HG03039 (cell line): Measurements from ENCODE around the gene LTB4R.

Experiments
- ATAC-seq: cut with Tn5 transposase; IDR thresholded peaks from one replicate; pipeline ENCODE4 v1.9.1; 2021; ENCODE audit warnings: mild to moderate bottlenecking, moderate library complexity; ENCODE audit not compliant: unreplicated experiment

LTB4R gene

DNA sequence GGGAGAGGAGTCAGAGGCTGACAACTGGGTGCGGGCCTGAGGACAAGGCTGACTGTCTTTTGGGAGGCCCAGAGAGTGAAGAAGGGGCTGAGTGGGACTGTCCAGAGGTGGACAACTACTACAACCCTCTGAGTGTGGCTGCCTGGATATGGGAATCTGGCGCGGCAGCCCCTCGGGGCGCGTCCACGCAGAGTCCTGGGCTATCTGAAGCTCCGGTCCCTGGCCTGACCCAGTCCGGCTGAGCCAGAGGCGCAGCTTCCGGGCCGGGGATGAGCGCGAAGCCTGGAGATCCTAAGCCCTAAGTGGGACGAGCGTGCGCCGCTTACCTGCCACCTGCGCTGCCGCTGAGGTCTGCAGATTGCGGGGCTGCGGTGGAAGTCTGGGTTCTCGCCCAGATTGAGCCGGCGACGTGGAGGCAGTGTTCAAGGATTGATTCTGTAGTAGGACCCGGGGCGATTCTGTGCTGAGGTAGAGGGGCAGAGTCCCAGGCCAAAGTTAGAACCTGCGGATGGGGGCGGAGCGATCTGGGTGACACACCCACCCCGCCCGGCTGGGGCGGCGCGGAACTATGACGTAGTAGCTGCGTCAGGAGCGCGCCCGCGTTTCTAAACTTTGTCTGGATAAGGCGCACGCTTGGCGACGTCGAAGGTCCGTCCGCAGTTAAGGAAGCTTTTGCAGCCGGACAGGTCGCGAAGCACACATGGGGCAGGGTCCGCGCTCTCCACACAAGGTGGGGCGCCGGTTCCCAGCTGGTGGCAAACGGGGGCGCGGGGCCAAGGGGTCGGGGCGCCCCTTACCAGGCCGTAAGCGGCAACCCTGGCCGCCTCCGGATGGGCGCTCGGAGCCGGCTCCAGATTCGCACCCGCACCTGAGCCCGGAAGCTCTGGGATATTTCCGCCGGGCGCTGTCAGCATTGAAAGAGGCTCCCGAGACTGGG lies 11.8 kb upstream of the LTB4R start, which contains the start of the genes DHRS1 and NOP9:
Gene DHRS1, minus strand, starts transcription at position 526 of the 937 bp plus-strand sequence. CDS start 674 bp downstream, outside the sequence.
Gene NOP9, plus strand, starts transcription at position 596 of the 937 bp plus-strand sequence. Its CDS starts 105 bp downstream, at position 701.
- peak; percentile 59 for ATAC-seq

- ATAC-seq, result no peak
Observed at GRCh38 chr14:24300326-24300980, 10.8 kb upstream of the LTB4R start.

DNA sequence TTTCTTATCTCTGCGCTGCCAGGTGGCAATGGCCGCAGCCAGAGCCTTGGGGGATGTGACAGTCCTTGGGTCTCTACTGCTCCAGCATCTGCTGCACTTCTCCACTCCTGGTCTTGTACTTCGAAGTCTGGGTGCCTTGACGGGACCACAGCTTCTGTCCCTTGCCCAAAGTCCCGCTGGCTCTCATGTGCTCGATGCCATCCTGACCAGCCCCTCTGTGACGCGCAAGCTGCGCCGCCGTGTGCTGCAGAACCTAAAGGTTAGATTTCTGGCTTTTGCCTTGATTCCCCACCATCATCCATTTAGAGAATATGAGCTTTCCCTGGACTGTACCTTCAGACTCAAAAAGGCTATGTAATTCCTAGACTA lies 7.3 kb upstream of the LTB4R start:
- ATAC-seq, result no peak

DNA sequence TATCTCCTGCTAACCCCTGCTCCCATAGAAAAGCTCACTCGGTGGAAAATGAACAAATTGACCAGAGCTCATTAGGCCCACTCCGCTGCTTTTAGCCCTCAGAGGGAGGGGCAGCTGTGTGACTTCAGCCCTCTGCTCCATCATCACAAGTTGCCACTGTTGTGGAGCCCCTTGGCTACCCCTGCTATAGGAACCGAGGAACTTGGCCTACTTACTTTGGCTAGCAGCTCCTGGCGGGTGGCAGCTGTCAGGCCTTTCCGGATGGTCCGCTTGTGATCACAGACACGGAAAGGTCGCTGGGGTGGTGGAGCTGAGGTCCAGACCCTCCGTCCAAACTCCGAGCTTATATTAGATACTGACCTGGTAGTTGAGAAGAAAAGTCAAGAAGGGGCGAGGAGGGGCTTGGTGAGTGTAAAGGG lies 4.1 kb upstream of the LTB4R start:
- no peak for ATAC-seq

DNA sequence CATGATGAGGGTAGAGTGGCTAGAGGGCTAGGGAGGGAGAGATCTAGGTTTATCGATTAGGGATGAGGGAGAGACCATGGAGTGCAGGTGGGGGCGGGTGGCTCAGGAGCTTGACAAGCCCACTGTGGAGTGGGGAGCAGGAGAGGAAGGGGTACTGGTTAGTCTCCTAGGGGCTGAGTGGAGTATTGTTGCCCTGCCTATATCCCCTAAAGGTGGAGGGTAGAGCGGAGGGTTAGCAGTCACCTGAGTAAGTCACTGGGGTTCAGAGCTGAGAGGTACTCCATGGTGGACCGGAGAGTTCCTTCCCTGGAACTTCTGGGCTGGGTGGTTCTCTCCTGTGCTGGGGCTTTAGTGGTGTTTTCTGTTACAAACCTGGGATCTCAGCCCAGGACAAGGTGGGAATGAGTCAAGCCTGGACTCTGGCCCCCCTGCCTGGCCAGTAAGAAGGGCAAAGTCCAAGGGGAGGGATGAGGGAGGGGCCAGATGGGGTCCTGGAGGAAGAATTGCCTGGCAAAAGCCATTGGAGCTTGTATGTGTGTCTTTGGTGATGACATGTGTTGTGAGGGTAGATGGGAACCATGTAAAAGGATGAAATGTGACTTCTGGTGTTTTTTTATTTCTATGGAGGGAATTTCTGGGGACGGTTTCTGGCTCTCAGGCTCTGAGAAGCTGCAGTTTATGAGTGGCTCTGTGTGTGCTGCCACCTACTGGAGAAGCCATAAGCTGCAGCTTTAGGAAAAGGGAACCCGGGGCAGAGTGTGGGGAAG lies 3.5 kb upstream of the LTB4R start, which contains the start of gene CIDEB:
Gene CIDEB, minus strand, starts transcription at position 403 of the 767 bp plus-strand sequence. Its CDS starts 119 bp downstream, at position 284.
- ATAC-seq, result no peak

- no peak for ATAC-seq
Observed at GRCh38 chr14:24308342-24309124, 2.8 kb upstream of the LTB4R start.

GRCh38 chr14:24309538-24310264 lies 1.6 kb upstream of the LTB4R start, which contains the start of gene LTB4R2:
Gene LTB4R2, plus strand, starts transcription at chr14:24310140. Its CDS starts 525 bp downstream, at chr14:24310665.
- no peak for ATAC-seq

DNA sequence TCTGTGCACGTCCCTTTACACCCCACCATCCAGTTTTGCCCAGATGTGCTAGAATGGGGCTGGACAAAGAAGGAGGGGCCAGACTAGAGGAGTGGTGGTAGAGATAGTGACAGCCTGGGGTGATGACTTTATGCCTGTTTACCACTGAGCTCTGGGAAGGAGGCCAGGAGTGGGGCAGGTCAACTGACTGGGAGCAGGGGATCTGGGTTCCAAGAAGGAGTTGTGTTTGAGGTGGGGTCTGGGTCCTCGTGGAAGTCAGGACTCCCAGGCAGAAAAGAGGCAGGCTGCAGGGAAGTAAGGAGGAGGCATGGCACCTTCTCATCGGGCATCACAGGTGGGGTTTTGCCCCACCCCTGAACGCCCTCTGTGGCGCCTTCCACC lies 1.0 kb upstream of the LTB4R start:
- no peak for ATAC-seq

DNA sequence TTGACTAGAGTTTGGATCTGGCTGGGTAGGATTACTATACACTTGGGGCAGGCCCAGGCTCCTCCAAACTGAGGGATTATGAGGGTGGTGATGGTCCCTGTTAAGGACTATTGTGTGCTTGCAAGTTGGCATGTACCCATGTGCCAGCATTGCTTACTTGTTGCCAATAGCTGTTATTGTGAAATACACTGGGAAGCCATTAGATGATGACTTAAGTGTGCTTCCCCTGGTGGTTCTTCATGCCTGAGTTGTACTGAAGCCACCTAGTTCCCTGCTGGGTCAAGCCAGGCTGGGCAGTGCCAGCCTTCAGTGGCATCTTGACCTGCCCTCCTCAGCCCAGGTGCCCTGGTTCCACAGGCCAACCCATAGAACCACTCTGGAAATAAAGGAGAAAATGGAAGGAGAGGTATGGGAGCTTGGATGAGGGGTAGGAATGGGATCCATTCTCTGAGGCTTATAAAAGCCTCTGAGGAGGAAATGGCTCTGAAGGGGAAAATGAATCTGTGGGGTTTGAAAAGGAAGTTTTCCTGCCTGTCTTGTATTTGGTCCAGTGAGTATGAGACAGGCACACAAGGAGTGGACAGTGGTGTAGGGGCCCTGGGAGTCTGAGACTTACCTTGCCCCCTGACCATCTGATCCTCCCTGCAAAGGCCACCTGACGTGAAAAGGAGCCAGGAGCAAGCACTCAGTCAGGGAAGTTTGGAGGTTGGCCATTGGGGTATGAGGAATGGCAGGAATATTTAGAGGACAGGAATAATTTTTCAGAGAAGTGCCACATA lies 724 bp downstream of the LTB4R start:
- no peak for ATAC-seq

DNA sequence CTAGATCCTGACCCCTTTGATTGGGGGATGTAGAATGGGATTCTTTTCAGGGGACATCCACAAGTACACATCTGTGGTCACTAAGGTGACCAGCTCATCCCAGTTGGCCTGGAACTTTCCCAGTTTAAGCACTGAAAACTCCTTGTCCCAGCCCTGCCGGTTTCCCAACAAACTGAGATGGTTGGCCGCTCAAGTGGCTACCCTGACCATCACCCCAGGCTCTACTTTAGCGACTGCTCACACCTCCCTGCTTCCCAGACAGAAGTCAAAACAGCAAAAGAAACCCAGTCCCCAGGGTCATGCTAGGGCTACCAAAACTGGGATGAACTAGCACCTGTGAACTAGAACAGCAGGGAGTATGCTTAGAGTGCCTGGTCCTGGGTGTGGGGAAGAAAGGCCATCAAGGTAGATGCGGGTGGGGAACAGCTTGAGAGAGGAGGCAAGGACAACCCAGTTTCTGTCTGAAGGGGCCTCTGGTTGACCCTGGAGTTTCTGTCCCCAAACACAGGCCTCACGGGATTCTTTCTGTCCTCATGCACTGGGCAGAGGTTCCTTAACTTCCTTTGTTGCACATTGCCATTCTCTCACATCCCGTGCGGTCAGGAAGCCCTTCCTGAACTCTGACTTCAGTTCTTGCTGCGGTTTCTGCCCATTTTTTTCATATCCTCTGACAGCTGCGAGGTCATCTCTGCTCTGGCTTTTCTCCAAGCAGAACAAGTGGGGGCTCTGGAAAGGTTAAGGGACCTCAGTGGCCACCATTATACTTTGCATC lies 1.6 kb downstream of the LTB4R start:
- ATAC-seq, result no peak

DNA sequence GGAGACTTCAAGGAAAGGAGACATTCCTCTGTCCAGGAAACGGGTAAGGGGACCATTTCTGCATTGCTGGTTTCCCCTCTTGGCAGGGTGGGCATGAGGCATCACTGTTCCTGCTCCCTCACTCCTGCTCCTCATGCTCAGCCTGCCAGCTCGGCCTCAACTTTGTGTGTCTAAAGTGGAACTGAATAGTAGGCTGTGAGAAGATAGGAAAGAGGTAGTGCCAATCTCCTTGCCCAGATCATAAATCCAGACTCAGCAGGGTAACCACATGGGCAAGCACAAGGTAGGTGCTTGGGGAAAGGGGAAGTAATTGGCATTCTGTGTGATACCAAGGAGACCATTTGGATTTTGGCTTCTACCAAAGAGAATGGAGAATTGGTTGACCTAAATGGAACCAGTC lies 2.6 kb downstream of the LTB4R start:
- ATAC-seq, result no peak

DNA sequence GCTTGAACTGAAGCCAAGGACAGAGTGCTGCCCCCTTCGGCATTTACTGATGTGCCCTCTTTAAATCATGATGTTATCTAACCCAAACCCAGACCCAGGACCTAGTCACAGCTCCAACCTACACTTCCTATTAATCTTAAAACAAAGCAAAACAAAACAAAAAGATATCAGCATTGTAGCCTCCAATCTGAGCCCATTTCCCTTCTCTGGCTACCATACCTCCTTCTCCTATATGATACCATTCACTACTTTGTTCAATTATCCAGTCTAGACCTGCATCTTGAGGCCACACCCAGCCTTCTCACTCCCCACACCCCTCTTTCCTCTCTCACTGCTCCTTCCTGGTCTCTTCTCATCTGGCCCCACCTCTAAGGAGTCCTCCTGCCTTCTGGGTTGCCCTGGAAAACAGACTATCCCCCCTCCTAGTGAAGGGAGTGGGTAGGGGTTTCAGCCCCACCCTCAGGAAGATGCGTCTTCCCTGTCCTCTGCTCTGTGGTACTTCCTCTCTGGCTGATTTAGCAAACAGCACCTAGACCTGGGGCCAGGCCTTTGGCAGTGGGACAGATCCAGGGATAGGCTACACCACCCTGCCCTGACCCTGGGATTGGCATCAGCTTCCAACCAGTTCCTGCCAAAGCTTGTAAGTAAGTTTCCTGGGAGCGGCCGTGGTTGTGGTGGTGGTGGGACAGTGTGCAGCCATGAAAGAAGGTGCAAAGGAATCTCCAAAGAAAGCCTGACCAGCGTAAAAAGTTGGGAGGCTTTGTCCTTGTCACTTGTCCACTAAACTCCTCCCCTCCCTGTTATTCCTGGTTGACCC lies 3.3 kb downstream of the LTB4R start:
- no peak for ATAC-seq

- no peak for ATAC-seq
Observed at GRCh38 chr14:24315243-24315806, 4.0 kb downstream of the LTB4R start.

DNA sequence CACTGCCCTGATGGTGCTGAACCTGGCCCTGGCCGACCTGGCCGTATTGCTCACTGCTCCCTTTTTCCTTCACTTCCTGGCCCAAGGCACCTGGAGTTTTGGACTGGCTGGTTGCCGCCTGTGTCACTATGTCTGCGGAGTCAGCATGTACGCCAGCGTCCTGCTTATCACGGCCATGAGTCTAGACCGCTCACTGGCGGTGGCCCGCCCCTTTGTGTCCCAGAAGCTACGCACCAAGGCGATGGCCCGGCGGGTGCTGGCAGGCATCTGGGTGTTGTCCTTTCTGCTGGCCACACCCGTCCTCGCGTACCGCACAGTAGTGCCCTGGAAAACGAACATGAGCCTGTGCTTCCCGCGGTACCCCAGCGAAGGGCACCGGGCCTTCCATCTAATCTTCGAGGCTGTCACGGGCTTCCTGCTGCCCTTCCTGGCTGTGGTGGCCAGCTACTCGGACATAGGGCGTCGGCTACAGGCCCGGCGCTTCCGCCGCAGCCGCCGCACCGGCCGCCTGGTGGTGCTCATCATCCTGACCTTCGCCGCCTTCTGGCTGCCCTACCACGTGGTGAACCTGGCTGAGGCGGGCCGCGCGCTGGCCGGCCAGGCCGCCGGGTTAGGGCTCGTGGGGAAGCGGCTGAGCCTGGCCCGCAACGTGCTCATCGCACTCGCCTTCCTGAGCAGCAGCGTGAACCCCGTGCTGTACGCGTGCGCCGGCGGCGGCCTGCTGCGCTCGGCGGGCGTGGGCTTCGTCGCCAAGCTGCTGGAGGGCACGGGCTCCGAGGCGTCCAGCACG lies 4.7 kb downstream of the LTB4R start:
- no peak for ATAC-seq

DNA sequence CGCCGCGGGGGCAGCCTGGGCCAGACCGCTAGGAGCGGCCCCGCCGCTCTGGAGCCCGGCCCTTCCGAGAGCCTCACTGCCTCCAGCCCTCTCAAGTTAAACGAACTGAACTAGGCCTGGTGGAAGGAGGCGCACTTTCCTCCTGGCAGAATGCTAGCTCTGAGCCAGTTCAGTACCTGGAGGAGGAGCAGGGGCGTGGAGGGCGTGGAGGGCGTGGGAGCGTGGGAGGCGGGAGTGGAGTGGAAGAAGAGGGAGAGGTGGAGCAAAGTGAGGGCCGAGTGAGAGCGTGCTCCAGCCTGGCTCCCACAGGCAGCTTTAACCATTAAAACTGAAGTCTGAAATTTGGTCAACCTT lies 5.3 kb downstream of the LTB4R start:
- no peak for ATAC-seq
